ENCODE measurements around the gene ODAD3.

The ODAD3 gene

GRCh38 chr19:11405846-11406643 lies 28.9 kb downstream of the ODAD3 start:
- TF ChIP-seq CTCF (IDR thresholded peaks at IDR 0.05; ENCODE audit: borderline replicate concordance, insufficient read depth, low read depth, low read length) = peak; percentile 45; the same call in 1 of the 2 replicates
- H3K4me3 ChIP-seq (ENCODE audit: low read depth, low read length) = no peak overlapping the region

GRCh38 chr19:11404588-11405222 lies 30.2 kb downstream of the ODAD3 start:
- TF ChIP-seq CTCF (IDR thresholded peaks at IDR 0.05; ENCODE audit: borderline replicate concordance, insufficient read depth, low read depth, low read length) = no peak
- no peak overlapping the region for H3K4me3 ChIP-seq (ENCODE audit: low read depth, low read length)

GRCh38 chr19:11401808-11402543 lies 32.9 kb downstream of the ODAD3 start:
- no peak overlapping the region for H3K4me3 ChIP-seq (ENCODE audit: low read depth, low read length)
- no peak for TF ChIP-seq CTCF (IDR thresholded peaks at IDR 0.05; ENCODE audit: borderline replicate concordance, insufficient read depth, low read depth, low read length)

GRCh38 chr19:11400798-11401197 lies 34.1 kb downstream of the ODAD3 start:
- H3K4me3 ChIP-seq (ENCODE audit: low read depth, low read length) = no peak overlapping the region
- TF ChIP-seq CTCF (IDR thresholded peaks at IDR 0.05; ENCODE audit: borderline replicate concordance, insufficient read depth, low read depth, low read length) = no peak

- TF ChIP-seq CTCF (IDR thresholded peaks at IDR 0.05; ENCODE audit: borderline replicate concordance, insufficient read depth, low read depth, low read length) = no peak
- no peak overlapping the region for H3K4me3 ChIP-seq (ENCODE audit: low read depth, low read length)
Measured at GRCh38 chr19:11399667-11400066, 35.3 kb downstream of the ODAD3 start.

GRCh38 chr19:11397089-11397610 lies 37.8 kb downstream of the ODAD3 start:
- H3K4me3 ChIP-seq (ENCODE audit: low read depth, low read length) = no peak overlapping the region
- no peak for TF ChIP-seq CTCF (IDR thresholded peaks at IDR 0.05; ENCODE audit: borderline replicate concordance, insufficient read depth, low read depth, low read length)
